Measurements from ENCODE around the gene TUBA4A. TPM values are rescaled to one million over a fixed set of nuclear protein-coding genes. Genes with fewer than 3 reads are reported as not detected.

Gene TUBA4A
- total RNA-seq, 2 donors from 2014 or later, result 43.5 to 51.2 TPM

GRCh38 chr2:219249203-219249980 is 4.3 kb downstream of the TUBA4A start:
- Histone ChIP-seq H3K4me3 (no peak overlapping the region), H3K36me3 (no peaks in the 10 kb centered on the region), H3K27ac (peak overlapping the region; percentile 86 to 94), H3K4me1 (replicated peaks) (peaks cover 29% of the 10 kb centered on the region), H3K9me3 (no peaks in the 10 kb centered on the region), H3K27me3 (replicated peaks; ENCODE audit: insufficient read depth) (no peaks in the 10 kb centered on the region)
- peak; percentile 95 for DNase-seq (ENCODE audit: low spot score)
- intact Hi-C loops (cut with DNase I), result no loop called here
- WGBS, result 13% methylated on average over 7 of the region's 7 CpGs
- TF ChIP-seq POLR2AphosphoS5 (IDR thresholded peaks at IDR 0.05), result peak; percentile 94
- TF ChIP-seq, protein P1, sequence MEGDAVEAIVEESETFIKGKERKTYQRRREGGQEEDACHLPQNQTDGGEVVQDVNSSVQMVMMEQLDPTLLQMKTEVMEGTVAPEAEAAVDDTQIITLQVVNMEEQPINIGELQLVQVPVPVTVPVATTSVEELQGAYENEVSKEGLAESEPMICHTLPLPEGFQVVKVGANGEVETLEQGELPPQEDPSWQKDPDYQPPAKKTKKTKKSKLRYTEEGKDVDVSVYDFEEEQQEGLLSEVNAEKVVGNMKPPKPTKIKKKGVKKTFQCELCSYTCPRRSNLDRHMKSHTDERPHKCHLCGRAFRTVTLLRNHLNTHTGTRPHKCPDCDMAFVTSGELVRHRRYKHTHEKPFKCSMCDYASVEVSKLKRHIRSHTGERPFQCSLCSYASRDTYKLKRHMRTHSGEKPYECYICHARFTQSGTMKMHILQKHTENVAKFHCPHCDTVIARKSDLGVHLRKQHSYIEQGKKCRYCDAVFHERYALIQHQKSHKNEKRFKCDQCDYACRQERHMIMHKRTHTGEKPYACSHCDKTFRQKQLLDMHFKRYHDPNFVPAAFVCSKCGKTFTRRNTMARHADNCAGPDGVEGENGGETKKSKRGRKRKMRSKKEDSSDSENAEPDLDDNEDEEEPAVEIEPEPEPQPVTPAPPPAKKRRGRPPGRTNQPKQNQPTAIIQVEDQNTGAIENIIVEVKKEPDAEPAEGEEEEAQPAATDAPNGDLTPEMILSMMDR (IDR thresholded peaks at IDR 0.05), result no peak
- TF ChIP-seq POLR2A (IDR thresholded peaks at IDR 0.05), result peak; percentile 58

DNA sequence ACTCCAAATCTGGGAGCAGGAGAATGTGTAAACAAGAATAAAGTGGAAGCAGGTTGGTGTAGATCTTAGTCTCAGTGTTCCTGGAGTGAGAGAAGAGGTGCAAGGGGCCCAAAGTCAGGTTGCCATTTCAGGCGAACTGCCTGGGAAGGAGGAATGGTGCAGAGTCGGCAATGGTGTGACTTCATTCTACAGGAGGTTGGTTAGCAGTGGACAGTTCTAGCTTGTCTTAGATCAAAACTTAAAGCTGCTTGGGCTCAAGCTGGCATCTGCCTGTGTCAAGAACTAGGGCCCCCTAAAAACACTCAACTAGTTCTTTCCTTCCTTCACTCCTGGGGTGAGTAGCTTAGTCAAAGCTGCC is 4.9 kb downstream of the TUBA4A start:
- peak overlapping the region; percentile 86 to 94 for H3K27ac ChIP-seq
- no peak for DNase-seq (ENCODE audit: low spot score)
- H3K27me3 ChIP-seq (replicated peaks; ENCODE audit: insufficient read depth), result no peaks in the 10 kb centered on the region
- no peaks in the 10 kb centered on the region for H3K36me3 ChIP-seq
- intact Hi-C loops (cut with DNase I), result no loop called here
- 40% methylated on average over 2 of the region's 2 CpGs for WGBS
- peaks cover 29% of the 10 kb centered on the region for H3K4me1 ChIP-seq (replicated peaks)
- H3K4me3 ChIP-seq, result no peak overlapping the region
- no peaks in the 10 kb centered on the region for H3K9me3 ChIP-seq
- TF ChIP-seq, protein P1 (IDR thresholded peaks at IDR 0.05), result no peak
- TF ChIP-seq POLR2AphosphoS5 (IDR thresholded peaks at IDR 0.05), result no peak
- no peak for TF ChIP-seq POLR2A (IDR thresholded peaks at IDR 0.05)

DNA sequence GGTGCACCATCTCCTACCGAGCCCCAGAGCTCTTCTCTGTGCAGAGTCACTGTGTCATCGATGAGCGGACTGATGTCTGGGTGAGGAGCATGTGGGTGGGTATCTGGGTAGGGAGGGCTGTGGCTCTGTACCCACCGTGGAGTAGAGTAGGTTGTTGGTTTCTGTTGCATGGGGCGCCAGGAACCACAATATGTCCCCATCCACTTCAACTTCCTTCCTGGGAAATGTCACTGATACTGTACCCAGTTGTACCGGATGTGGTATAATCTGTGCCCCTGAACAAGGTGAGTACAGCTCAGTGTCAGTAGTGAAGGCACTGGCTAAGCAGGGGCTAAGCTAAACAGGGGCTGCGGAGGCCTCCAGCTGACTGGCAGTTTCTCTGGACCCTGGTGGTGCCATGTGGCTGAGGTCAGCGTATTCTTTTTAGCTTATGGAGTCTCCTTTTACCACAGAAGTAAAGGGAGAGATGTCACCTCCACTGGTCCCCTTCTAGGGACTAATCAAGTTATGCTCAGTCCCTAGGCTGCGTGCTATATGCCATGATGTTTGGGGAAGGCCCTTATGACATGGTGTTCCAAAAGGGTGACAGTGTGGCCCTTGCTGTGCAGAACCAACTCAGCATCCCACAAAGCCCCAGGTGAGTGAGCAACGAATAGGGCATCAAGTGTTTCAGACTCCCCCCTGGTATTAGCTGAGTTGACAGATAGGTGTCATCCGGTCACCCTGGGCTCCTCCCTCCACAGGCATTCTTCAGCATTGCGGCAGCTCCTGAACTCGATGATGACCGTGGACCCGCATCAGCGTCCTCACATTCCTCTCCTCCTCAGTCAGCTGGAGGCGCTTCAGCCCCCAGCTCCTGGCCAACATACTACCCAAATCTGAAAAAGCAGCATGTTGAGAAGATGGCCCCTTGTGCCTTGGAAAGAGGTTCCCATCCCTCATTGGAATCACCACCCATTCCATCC is 5.8 kb downstream of the TUBA4A start:
- Histone ChIP-seq H3K4me1 (replicated peaks) (peaks cover 29% of the 10 kb centered on the region), H3K27ac (peak overlapping the region; percentile 86 to 94)
- intact Hi-C loops (cut with DNase I), result no loop called here

DNA sequence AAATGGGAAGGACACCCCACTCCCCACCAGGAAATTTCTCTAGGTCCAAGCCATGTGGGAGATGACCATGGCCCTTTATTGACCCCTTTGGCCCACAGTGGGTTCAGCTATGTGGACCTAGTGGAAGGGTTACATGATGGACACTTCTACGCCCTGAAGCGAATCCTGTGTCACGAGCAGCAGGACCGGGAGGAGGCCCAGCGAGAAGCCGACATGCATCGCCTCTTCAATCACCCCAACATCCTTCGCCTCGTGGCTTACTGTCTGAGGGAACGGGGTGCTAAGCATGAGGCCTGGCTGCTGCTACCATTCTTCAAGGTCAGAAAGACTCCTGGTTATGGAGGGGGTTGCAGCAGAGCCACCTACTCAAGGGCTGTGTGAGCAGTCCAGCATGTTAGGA is 7.2 kb downstream of the TUBA4A start:
- Histone ChIP-seq H3K27ac (peak overlapping the region; percentile 90 to 94), H3K4me3 (no peak overlapping the region), H3K9me3 (no peaks in the 10 kb centered on the region), H3K27me3 (replicated peaks; ENCODE audit: insufficient read depth) (no peaks in the 10 kb centered on the region), H3K4me1 (replicated peaks) (peaks cover 24% of the 10 kb centered on the region), H3K36me3 (no peaks in the 10 kb centered on the region)
- no peak for TF ChIP-seq POLR2AphosphoS5 (IDR thresholded peaks at IDR 0.05)
- TF ChIP-seq, protein P1 (IDR thresholded peaks at IDR 0.05), result no peak
- TF ChIP-seq POLR2A (IDR thresholded peaks at IDR 0.05), result no peak
- 92% methylated on average over 10 of the region's 10 CpGs for WGBS
- intact Hi-C loops (cut with DNase I), result no loop called here
- no peak for DNase-seq (ENCODE audit: low spot score)

More for the DNA sequence above, 5.8 kb downstream of the TUBA4A start:
- no peaks in the 10 kb centered on the region for H3K36me3 ChIP-seq
- WGBS, result 86% methylated on average over 17 of the region's 17 CpGs
- DNase-seq (ENCODE audit: low spot score), result no peak
- no peak overlapping the region for H3K4me3 ChIP-seq
- TF ChIP-seq POLR2AphosphoS5 (IDR thresholded peaks at IDR 0.05) (no peak), POLR2A (IDR thresholded peaks at IDR 0.05) (no peak)
- TF ChIP-seq, protein P1 (IDR thresholded peaks at IDR 0.05), result no peak
- no peaks in the 10 kb centered on the region for H3K27me3 ChIP-seq (replicated peaks; ENCODE audit: insufficient read depth)
- no peaks in the 10 kb centered on the region for H3K9me3 ChIP-seq
